Stimulated activated CD4-positive, alpha-beta T cell treated with anti-CD3 and anti-CD28 coated beads, Interleukin-2, amount 100 ng/mL, for 4 hours (primary cell): ENCODE measurements around the gene BRCA2.
"Not testable (repeated sequence)": the region's sequence is repeated elsewhere in the genome, so short reads cannot be mapped to it uniquely, and the experiment has no call there.

ENCODE experiments used
- DNase-seq: peaks from one replicate; pipeline ENCODE4 v3.0.0-alpha.2; 2020; ENCODE audit warnings: low read depth

Gene BRCA2

GRCh38 chr13:32311188-32311897 lies 4.0 kb upstream of the BRCA2 start:
- DNase-seq = no peak

- peak; percentile 49 for DNase-seq
Observed at GRCh38 chr13:32314271-32315237, 754 bp upstream of the BRCA2 start.

DNA sequence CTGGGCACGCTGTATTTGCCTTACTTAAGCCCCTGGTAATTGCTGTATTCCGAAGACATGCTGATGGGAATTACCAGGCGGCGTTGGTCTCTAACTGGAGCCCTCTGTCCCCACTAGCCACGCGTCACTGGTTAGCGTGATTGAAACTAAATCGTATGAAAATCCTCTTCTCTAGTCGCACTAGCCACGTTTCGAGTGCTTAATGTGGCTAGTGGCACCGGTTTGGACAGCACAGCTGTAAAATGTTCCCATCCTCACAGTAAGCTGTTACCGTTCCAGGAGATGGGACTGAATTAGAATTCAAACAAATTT lies 676 bp downstream of the BRCA2 start:
- no peak for DNase-seq

- DNase-seq = no peak
Observed at GRCh38 chr13:32316501-32316900, 1.2 kb downstream of the BRCA2 start.

DNA sequence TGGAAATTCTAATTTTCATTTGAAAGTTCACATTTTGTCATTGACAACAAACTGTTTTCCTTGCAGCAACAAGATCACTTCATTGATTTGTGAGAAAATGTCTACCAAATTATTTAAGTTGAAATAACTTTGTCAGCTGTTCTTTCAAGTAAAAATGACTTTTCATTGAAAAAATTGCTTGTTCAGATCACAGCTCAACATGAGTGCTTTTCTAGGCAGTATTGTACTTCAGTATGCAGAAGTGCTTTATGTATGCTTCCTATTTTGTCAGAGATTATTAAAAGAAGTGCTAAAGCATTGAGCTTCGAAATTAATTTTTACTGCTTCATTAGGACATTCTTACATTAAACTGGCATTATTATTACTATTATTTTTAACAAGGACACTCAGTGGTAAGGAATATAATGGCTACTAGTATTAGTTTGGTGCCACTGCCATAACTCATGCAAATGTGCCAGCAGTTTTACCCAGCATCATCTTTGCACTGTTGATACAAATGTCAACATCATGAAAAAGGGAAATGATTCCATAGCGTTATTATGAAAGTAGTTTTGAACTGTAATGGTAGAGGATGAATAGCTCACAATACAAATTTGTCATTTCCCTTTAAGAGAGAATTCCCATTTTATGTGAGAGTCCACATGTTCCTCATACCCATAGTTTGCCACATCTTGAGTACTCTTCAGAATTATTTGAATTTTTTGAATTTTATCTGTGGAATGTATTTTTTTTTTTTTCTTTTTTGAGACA lies 2.6 kb downstream of the BRCA2 start:
- DNase-seq = no peak

DNA sequence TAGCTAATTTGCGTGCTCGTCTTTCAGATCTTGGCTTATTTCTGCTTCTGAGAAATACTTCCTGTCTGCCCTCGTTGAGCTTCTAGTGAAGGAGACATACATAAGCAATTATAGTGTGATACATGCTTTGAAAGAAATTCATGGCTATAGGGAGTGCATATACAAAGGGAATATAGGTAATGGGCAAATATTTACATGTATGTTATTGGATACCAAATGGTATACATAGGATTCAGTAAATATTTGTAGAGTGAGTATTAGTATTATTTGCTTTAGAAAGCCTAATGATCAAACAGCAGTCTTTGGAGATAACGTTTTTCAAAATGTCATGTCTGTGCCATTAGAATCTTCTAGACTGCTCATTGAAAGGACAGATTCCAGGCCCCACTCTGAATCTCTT lies 5.2 kb downstream of the BRCA2 start:
- DNase-seq = no peak

DNA sequence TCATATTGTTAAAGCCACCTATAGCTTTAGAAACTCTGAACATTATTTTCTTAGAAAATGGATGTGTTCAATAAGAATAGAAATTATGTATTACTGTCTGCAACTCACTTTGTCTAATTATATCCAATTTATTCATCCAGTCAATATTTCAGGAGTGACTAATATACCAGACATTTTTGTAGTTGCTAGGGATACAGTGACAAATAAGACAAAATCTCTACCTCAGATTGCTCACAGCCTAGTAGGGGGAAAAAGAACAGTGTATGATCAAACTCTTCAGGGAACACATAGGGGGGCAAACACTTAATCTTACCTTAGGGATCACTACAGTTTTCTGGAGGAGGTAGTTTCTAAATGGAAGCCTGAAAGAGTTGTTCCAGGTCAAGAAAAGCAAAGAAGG lies 8.6 kb downstream of the BRCA2 start:
- no peak for DNase-seq

DNA sequence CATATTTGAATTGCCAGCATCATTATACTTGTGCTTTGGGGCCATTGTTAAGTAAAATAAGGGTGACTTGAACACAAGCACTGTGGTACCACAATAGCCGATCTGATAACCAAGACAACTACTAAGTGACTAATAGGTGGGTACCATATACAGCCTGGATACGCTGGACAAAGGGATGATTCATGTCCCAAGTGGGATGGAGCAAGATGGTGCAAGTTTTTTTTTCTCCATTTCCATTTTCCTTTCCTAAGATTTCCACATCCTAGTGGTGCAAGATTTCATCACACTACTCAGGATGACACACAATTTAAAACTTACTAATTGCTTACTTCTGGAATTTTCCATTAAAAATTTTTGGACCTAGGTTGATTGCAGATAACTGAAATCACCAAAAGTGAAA lies 15.1 kb downstream of the BRCA2 start:
- DNase-seq = no peak

GRCh38 chr13:32334671-32335070 lies 19.4 kb downstream of the BRCA2 start:
- DNase-seq = no peak

DNA sequence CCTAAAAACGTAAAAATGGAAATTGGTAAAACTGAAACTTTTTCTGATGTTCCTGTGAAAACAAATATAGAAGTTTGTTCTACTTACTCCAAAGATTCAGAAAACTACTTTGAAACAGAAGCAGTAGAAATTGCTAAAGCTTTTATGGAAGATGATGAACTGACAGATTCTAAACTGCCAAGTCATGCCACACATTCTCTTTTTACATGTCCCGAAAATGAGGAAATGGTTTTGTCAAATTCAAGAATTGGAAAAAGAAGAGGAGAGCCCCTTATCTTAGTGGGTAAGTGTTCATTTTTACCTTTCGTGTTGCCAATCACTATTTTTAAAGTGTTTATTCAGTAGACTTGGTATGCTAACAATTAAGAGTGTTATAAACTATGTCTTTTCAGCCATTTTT lies 25.6 kb downstream of the BRCA2 start:
- no peak for DNase-seq

DNA sequence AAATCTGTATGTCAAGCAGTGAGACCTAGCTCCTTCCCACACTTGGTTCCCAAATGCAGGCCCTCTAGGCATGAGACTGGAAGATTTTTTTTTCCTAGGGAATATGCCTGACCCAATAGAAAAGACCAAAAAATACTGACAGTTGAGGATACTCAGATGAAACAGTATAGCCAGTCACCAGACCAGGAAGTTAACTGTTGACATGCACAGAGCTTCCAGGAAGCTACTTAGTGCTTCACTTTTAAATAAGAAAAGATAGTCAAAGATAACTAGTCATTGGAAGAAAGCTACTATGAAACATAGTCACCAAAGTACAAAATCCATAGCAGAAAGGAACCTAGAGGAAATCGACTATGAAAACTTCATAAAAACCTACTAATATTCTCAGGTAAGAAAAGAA lies 32.3 kb downstream of the BRCA2 start:
- DNase-seq = no peak

GRCh38 chr13:32350839-32351441 lies 35.6 kb downstream of the BRCA2 start:
- DNase-seq = not testable (repeated sequence)

DNA sequence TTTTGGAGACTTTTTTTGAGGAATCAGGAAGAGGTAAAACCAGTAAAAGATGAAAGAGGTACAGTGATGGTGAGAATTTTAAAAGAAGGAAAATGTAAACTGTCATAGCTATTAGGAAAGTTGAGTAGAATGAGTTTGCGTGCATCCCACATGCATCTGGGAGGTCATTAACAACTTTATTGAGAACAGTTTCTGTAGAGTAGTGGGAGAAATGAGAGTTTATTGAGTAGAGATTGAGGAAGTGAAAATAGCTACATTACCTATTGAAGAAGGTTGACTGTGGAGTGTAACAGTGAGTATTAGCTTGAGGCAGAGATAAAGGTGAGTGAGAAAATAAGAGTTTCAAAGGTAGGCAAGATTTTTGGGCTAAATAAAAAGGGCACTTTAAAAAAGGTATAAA lies 38.7 kb downstream of the BRCA2 start:
- DNase-seq = no peak

GRCh38 chr13:32355935-32356334 lies 40.6 kb downstream of the BRCA2 start:
- DNase-seq = not testable (repeated sequence)

GRCh38 chr13:32362574-32362973 lies 47.3 kb downstream of the BRCA2 start:
- no peak for DNase-seq

- DNase-seq = no peak
Observed at GRCh38 chr13:32370805-32371204, 55.5 kb downstream of the BRCA2 start.

DNA sequence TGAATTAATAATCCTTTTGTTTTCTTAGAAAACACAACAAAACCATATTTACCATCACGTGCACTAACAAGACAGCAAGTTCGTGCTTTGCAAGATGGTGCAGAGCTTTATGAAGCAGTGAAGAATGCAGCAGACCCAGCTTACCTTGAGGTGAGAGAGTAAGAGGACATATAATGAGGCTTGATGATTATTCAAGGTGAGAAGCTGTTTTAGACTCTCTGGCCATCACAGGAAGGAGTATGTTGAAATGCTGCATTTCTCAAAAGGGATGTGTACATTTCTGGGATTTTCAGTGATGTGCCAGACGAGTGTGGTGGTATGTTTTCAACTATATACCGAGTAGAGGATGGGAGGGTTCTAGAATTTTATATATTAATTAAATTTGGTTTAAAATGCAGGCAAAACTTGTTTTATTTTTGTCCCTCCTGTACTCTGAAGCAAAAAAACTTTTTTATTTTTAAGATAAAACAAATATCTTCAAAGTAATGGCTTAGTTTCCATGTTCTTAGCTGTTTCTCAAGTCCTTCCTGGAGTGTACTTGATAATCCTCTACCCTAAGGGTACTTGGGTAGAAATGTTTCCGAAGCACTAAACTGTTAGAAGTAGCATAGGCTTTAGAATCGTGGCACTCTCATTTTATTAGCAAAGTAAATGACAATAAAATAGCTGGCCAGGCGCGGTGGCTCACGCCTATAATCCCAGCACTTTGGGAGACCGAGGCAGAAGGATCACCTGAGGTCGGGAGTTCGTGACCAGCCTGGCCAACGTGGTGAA lies 61.5 kb downstream of the BRCA2 start:
- no peak for DNase-seq

DNA sequence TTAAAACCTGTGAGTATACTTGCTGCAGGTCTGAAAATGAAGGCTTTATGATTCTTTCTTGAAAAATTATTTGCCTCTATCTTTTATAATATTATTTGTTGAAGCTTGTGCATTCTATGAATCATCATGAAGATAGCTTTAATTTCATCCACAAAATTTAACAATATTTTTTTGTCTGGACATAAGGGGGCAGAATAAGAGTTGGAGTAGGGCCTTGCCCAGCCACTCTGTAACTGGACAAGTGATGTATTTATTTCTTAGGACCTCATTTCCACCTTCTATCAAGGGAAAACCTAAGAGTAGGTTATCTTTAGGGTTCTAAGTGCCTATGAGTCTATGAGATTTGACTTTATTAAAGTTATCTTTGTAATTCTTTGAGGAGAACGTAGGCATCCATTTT lies 62.7 kb downstream of the BRCA2 start:
- no peak for DNase-seq

GRCh38 chr13:32381539-32381938 lies 66.2 kb downstream of the BRCA2 start:
- no peak for DNase-seq

DNA sequence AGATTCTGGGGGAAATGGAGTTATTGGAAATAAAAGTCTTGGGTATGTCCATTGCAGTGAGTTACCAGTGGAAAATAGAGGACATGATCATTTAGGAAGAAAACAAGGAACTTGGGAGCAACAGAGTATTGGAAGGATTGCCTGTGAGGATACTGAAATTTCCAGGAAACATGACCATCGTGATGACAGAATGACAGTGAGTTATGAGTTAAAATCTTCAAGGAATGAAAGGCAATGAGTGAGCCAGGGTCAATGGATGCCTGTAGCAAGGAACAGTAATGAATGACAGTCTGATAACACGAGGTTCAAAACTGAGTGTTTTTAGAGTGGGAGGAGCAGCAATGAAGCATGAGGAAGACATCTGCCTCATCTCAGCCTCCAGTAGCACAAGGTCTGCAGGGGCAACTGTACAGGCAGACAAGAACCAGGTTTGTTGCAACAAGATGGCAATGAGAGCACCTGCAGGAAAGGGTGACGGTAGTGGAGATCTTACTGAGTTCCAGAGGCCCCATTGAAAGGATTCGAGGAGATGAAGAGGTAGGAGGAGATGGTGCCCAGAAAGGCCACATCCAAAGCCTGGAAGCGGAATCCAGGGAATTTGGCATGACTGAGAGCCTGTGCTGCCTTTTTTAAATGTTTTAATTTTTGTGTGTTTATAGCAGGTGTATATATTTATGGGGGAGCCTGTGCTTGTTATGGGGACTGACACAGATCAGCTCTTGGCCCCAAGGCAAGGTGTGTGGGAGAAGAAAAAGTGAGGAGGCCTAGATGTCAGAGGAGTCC lies 68.7 kb downstream of the BRCA2 start:
- no peak for DNase-seq

DNA sequence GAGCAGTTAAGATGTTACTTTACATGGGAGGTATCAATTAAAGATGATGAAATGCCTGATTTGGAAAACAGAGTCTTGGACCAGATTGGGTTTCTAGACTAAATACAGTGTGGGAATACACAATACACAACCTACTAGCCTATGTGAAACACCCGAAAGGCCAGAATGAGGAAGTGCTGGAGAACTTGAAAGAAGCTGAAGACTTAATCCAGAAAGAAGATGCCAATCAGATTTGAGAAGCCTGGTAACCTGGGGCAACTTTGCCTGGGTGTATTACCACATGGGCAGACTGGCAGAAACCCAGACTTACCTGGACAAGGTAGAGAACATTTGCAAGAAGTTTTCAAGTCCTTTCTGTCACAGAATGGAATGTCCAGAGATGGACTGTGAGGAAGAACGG lies 69.4 kb downstream of the BRCA2 start:
- DNase-seq = no peak
